Stimulated activated CD4-positive, alpha-beta T cell treated with anti-CD3 and anti-CD28 coated beads, Interleukin-4, amount 100 ng/mL, for 48 hours (primary cell): ENCODE data around the gene KDF1.
"Not testable (repeated sequence)": the region's sequence is repeated elsewhere in the genome, so short reads cannot be mapped to it uniquely, and the experiment has no call there.

Experiments used
- DNase-seq, 2 donors: peaks; one replicate each; pipeline ENCODE4 v3.0.0-alpha.2; 2020; ENCODE audit warnings: low read depth in 2 of 2

The KDF1 gene

GRCh38 chr1:26956321-26956720, 3.9 kb downstream of the KDF1 start:
- no peak for DNase-seq

- no peak for DNase-seq
Observed at GRCh38 chr1:26953374-26953773, 6.9 kb downstream of the KDF1 start.

GRCh38 chr1:26951821-26952497, 8.3 kb downstream of the KDF1 start:
- no peak for DNase-seq

- DNase-seq: no peak
Observed at GRCh38 chr1:26951216-26951615, 9.1 kb downstream of the KDF1 start.

- no peak for DNase-seq
Observed at GRCh38 chr1:26950602-26951001, 9.7 kb downstream of the KDF1 start.

- DNase-seq: no peak
Observed at GRCh38 chr1:26949926-26950319, 10.3 kb downstream of the KDF1 start.

- no peak for DNase-seq
Observed at GRCh38 chr1:26949266-26949925, 10.9 kb downstream of the KDF1 start.

GRCh38 chr1:26948725-26949057, 11.6 kb downstream of the KDF1 start:
- DNase-seq: not testable (repeated sequence)

- no peak for DNase-seq
Observed at GRCh38 chr1:26946270-26946669, 14.0 kb downstream of the KDF1 start.

GRCh38 chr1:26945728-26946127, 14.5 kb downstream of the KDF1 start:
- no peak for DNase-seq

GRCh38 chr1:26945138-26945537, 15.1 kb downstream of the KDF1 start:
- DNase-seq: no peak

GRCh38 chr1:26942656-26943055, 17.6 kb downstream of the KDF1 start:
- no peak for DNase-seq

GRCh38 chr1:26941311-26941710, 19.0 kb downstream of the KDF1 start:
- DNase-seq: no peak

- no peak for DNase-seq
Observed at GRCh38 chr1:26938659-26939025, 21.6 kb downstream of the KDF1 start.

GRCh38 chr1:26938004-26938658, 22.1 kb downstream of the KDF1 start:
- no peak for DNase-seq

GRCh38 chr1:26936823-26937222, 23.4 kb downstream of the KDF1 start:
- DNase-seq: no peak

GRCh38 chr1:26932531-26932930, 27.7 kb downstream of the KDF1 start:
- no peak for DNase-seq

GRCh38 chr1:26923711-26924110, 36.6 kb downstream of the KDF1 start:
- DNase-seq: no peak

GRCh38 chr1:26922901-26923300, 37.4 kb downstream of the KDF1 start:
- DNase-seq: no peak

GRCh38 chr1:26922431-26922729, 37.9 kb downstream of the KDF1 start:
- DNase-seq: no peak

GRCh38 chr1:26921540-26922430, 38.5 kb downstream of the KDF1 start, which contains the start of gene NUDC:
Gene NUDC (plus strand): TSS chr1:26921743. CDS start chr1:26921849, 106 bp downstream.
- peak; percentile 93 to 96 for DNase-seq

GRCh38 chr1:26921126-26921539, 39.1 kb downstream of the KDF1 start:
- DNase-seq: no peak
